IMR-90 (cell line): ENCODE results near the gene TMEM140.

Source experiments
- BHLHE40 ChIP-seq: fragments of 150-350 bp; IDR thresholded peaks from 2 replicates; pipeline ENCODE4 v1.6.1; 2016; ENCODE audit warnings: mild to moderate bottlenecking, low read depth, low read length
- CTCF ChIP-seq: conservative IDR thresholded peaks from 2 replicates; pipeline ENCODE4 v1.5.1; 2012; ENCODE audit warnings: mild to moderate bottlenecking, low read depth, low read length, improper control_type of control experiment
- MAFK ChIP-seq: IDR thresholded peaks from 2 replicates; pipeline ENCODE4 v1.6.1; 2012; ENCODE audit warnings: low read depth, low read length, improper control_type of control experiment
- MAZ ChIP-seq: IDR thresholded peaks from 2 replicates; pipeline ENCODE4 v1.6.1; 2012; ENCODE audit warnings: low read depth, mild to moderate bottlenecking, low read length, improper control_type of control experiment, moderate library complexity, borderline replicate concordance
- MXI1 ChIP-seq: IDR thresholded peaks from 2 replicates; pipeline ENCODE4 v1.6.1; 2012; ENCODE audit warnings: low read depth, mild to moderate bottlenecking, low read length, moderate library complexity, borderline replicate concordance
- NFE2L2 ChIP-seq: fragments of 150-350 bp; IDR thresholded peaks from 2 replicates; pipeline ENCODE4 v1.6.1; 2016; ENCODE audit warnings: low read depth, mild to moderate bottlenecking, low read length
- POLR2A ChIP-seq: IDR thresholded peaks from 2 replicates; pipeline ENCODE4 v1.6.1; 2012; ENCODE audit warnings: mild to moderate bottlenecking, low read depth, low read length
- RAD21 ChIP-seq: IDR thresholded peaks from 2 replicates; pipeline ENCODE4 v1.6.1; 2012; ENCODE audit warnings: low read length, improper control_type of control experiment
- RFX5 ChIP-seq: IDR thresholded peaks from 2 replicates; pipeline ENCODE4 v1.8.0; 2012; ENCODE audit warnings: low read depth, mild to moderate bottlenecking, low read length, moderate library complexity
- SMC3 ChIP-seq: fragments of 150-350 bp; IDR thresholded peaks from 2 replicates; pipeline ENCODE4 v1.6.1; 2016; ENCODE audit warnings: low read depth, mild to moderate bottlenecking, antibody characterized with exemption, low read length, moderate library complexity

DNA sequence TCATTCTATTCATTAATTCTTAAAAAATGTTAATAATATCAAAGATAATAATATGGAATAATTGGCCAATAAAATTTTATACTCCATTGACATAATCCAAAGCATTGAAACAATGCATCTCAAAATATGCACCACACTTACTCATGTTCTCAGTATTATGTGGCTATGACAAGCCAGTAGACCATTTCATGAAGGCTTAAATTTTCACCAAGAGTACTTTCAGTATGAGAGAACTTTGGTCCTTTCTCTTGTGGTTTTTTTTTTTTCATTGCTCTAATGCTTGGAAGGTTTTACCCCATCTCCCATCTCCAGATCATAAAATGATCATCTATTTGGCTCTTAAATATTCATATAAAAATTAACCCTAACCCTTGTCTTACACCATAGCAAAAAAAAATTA, 45.5 kb upstream of the TMEM140 start:
- TF ChIP-seq MAZ (no peak), POLR2A (no peak), CTCF (no peak), RAD21 (no peak), MXI1 (no peak), NFE2L2 (no peak), MAFK (no peak), BHLHE40 (no peak), RFX5 (no peak), SMC3 (no peak)
